Panc1 (cell line): ENCODE measurements around the gene TACR1. TPM values are rescaled to one million over a fixed set of nuclear protein-coding genes. Genes with fewer than 3 reads are reported as not detected.

ENCODE experiments used
- ATAC-seq: fragments of 200-7000 bp; cut with Tn5 transposase; 2 replicates; pipeline ENCODE4 v1.9.1; 2020; ENCODE audit warnings: mild to moderate bottlenecking, moderate library complexity
- BruUV-seq: library from RNA; stranded (reverse); fragments of 400-500 nt; replicated peaks from 2 replicates; lab custom pipeline; 2021; lab: Mats Ljungman, UMichigan
- CTCF ChIA-PET: fragments of 300-600 bp; sonication (Branson Sonifier 250); formaldehyde crosslinking; loops from one replicate; lab custom pipeline; 2022; ENCODE audit warnings: antibody characterized with exemption; lab: Charles Lee
- POLR2A ChIA-PET: fragments of 300-600 bp; sonication (Branson Sonifier 250); formaldehyde crosslinking; loops from one replicate; lab custom pipeline; 2022; ENCODE audit warnings: antibody characterized with exemption; lab: Charles Lee
- DNase-seq: peaks from one replicate; pipeline ENCODE4 v3.0.0-alpha.2; 2010; ENCODE audit warnings: low read depth, low spot score
- H3K27ac ChIP-seq: 2 replicates; pipeline ENCODE4 v1.5.1; 2011; ENCODE audit warnings: mild to moderate bottlenecking, low read length, inconsistent platforms
- H3K27me3 ChIP-seq: fragments of 200-500 bp; sonication (Bioruptor generic); 2 replicates; pipeline ENCODE4 v1.6.0; 2014; ENCODE audit warnings: low read length, inconsistent platforms; ENCODE audit not compliant: control insufficient read depth, insufficient read depth
- H3K36me3 ChIP-seq: fragments of 200-500 bp; sonication (Bioruptor generic); 2 replicates; pipeline ENCODE4 v1.5.1; 2014; ENCODE audit warnings: inconsistent platforms, mild to moderate bottlenecking, low read length, moderate library complexity; ENCODE audit not compliant: control insufficient read depth, insufficient read depth
- H3K4me1 ChIP-seq: 2 replicates; pipeline ENCODE4 v1.5.1; 2011; ENCODE audit warnings: inconsistent platforms, mild to moderate bottlenecking, low read length, moderate library complexity; ENCODE audit not compliant: control insufficient read depth, insufficient read depth
- H3K4me3 ChIP-seq, 2 experiments: 2 replicates each; pipeline ENCODE4 v1.5.1; 2011 to 2012; ENCODE audit warnings: low read depth in 2 of 2, low read length in 2 of 2, mild to moderate bottlenecking in 2 of 2, inconsistent platforms in 1 of 2, moderate library complexity in 1 of 2
- H3K9me3 ChIP-seq: fragments of 200-500 bp; sonication (Bioruptor generic); 2 replicates; pipeline ENCODE4 v1.5.1; 2014; ENCODE audit warnings: low read depth, mild to moderate bottlenecking, inconsistent platforms, low read length, moderate library complexity; ENCODE audit not compliant: control insufficient read depth, insufficient read depth
- CTCF ChIP-seq: fragments of 450-650 bp; IDR thresholded peaks from 2 replicates; pipeline ENCODE4 v1.5.1; 2017; ENCODE audit warnings: mild to moderate bottlenecking
- POLR2AphosphoS5 ChIP-seq: IDR thresholded peaks from 2 replicates; pipeline ENCODE4 v1.6.1; 2012; ENCODE audit warnings: mild to moderate bottlenecking, low read depth, low read length, moderate library complexity
- REST ChIP-seq, 2 experiments: IDR thresholded peaks; 2 replicates each; pipeline ENCODE4 v1.6.1; 2011 to 2012; ENCODE audit warnings: low read depth in 2 of 2, control low read depth in 1 of 2, low read length in 1 of 2, mild to moderate bottlenecking in 1 of 2, moderate library complexity in 1 of 2; ENCODE audit not compliant: insufficient read depth in 1 of 2
- SIN3A ChIP-seq: IDR thresholded peaks from 2 replicates; pipeline ENCODE4 v1.6.1; 2012; ENCODE audit warnings: low read depth, mild to moderate bottlenecking, low read length, moderate library complexity, borderline replicate concordance; ENCODE audit not compliant: insufficient read depth
- TCF7L2 ChIP-seq: IDR thresholded peaks from 2 replicates; pipeline ENCODE4 v1.6.1; 2011; ENCODE audit warnings: mild to moderate bottlenecking, low read depth, low read length, inconsistent platforms
- in situ Hi-C: cut with HindIII; loops from 2 replicates; pipeline ENCODE4 v1.10.0; 2016; ENCODE audit warnings: low sequenced_read_pairs, low pct_unique_long_range_greater_than_20kb
- intact Hi-C: fragments of 100-400 bp; cut with micrococcal nuclease; formaldehyde crosslinking; loops from one replicate; pipeline ENCODE4 v1.10.0; 2022; ENCODE audit not compliant: unreplicated experiment
- total RNA-seq: library from RNA; stranded (reverse); gene quantifications from one replicate; pipeline ENCODE4 v1.2.1, GENCODE V29; 2021; ENCODE audit not compliant: unreplicated experiment

Gene TACR1
- total RNA-seq, 1 experiment from 2014 or later = not detected

- ATAC-seq = no peak
- POLR2A ChIA-PET = no interaction called here
- intact Hi-C loops = no loop called here
- CTCF ChIA-PET = no interaction called here
- DNase-seq = no peak
- Histone ChIP-seq H3K4me3 (no peak overlapping the region), H3K9me3 (no peaks in the 10 kb centered on the region), H3K27ac (no peak overlapping the region), H3K4me1 (no peaks in the 10 kb centered on the region), H3K36me3 (no peaks in the 10 kb centered on the region), H3K27me3 (no peaks in the 10 kb centered on the region)
- in situ Hi-C loops = no loop called here
- no peak for TF ChIP-seq POLR2AphosphoS5
- TF ChIP-seq TCF7L2 = no peak
- no peak for TF ChIP-seq CTCF
- no peak for TF ChIP-seq REST (IDR thresholded peaks at IDR 0.05; ENCODE audit: insufficient read depth in 1 of 2, low read depth in 2 of 2, low read length in 1 of 2)
- no peak for TF ChIP-seq SIN3A
- no TSS peak for BruUV-seq
Measured at GRCh38 chr2:75175456-75175855, 23.9 kb downstream of the TACR1 start.

GRCh38 chr2:75174981-75175380 lies 24.3 kb downstream of the TACR1 start:
- BruUV-seq = no TSS peak
- H3K4me3 ChIP-seq = no peak overlapping the region
- in situ Hi-C loops = no loop called here
- no peak for DNase-seq
- H3K27ac ChIP-seq = no peak overlapping the region
- TF ChIP-seq CTCF (no peak), POLR2AphosphoS5 (no peak), SIN3A (no peak), TCF7L2 (no peak), REST (IDR thresholded peaks at IDR 0.05; ENCODE audit: insufficient read depth in 1 of 2, low read depth in 2 of 2, low read length in 1 of 2) (no peak)
- ChIA-PET CTCF (no interaction called here), POLR2A (no interaction called here)
- intact Hi-C loops = no loop called here
- no peaks in the 10 kb centered on the region for H3K27me3 ChIP-seq
- no peak for ATAC-seq
- no peaks in the 10 kb centered on the region for H3K9me3 ChIP-seq
- no peaks in the 10 kb centered on the region for H3K36me3 ChIP-seq
- no peaks in the 10 kb centered on the region for H3K4me1 ChIP-seq
